ENCODE data around the gene ZBTB7C.

The ZBTB7C gene

DNA sequence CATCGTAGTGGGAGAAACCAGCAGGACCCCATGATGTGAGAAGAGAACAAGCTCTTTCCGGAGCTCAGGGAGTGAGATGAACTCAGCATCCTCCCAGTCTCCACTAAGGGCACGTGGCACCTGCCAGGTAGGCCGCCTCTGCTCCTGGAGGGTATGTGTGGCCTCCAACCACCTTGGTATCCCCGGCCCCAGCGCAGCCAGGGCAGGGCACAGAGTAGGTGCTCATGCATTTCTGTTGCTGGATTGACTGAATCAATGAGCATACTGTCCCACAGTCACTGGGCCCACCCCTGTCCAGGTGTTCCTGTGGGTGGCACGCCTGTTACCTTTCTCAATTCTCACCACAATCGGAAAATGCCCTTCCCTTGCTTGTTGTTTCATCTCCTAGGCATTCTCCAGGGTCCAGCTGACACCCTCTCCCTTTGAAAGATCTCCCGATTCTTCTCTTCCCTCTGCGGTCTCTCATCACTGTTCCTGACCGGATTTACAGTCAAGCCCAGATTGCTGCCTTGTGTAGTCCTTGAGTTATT, 340.2 kb downstream of the ZBTB7C start:
- in situ Hi-C loops (cut with HindIII; ENCODE audit: low sequenced_read_pairs), result no loop called here
- no peak for DNase-seq (ENCODE audit: low read depth, low spot score)
- H3K4me3 ChIP-seq (ENCODE audit: low read depth, low read length), result no peak overlapping the region
- TF ChIP-seq, protein P1, sequence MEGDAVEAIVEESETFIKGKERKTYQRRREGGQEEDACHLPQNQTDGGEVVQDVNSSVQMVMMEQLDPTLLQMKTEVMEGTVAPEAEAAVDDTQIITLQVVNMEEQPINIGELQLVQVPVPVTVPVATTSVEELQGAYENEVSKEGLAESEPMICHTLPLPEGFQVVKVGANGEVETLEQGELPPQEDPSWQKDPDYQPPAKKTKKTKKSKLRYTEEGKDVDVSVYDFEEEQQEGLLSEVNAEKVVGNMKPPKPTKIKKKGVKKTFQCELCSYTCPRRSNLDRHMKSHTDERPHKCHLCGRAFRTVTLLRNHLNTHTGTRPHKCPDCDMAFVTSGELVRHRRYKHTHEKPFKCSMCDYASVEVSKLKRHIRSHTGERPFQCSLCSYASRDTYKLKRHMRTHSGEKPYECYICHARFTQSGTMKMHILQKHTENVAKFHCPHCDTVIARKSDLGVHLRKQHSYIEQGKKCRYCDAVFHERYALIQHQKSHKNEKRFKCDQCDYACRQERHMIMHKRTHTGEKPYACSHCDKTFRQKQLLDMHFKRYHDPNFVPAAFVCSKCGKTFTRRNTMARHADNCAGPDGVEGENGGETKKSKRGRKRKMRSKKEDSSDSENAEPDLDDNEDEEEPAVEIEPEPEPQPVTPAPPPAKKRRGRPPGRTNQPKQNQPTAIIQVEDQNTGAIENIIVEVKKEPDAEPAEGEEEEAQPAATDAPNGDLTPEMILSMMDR (IDR thresholded peaks at IDR 0.05; ENCODE audit: low read depth, low read length), result no peak

DNA sequence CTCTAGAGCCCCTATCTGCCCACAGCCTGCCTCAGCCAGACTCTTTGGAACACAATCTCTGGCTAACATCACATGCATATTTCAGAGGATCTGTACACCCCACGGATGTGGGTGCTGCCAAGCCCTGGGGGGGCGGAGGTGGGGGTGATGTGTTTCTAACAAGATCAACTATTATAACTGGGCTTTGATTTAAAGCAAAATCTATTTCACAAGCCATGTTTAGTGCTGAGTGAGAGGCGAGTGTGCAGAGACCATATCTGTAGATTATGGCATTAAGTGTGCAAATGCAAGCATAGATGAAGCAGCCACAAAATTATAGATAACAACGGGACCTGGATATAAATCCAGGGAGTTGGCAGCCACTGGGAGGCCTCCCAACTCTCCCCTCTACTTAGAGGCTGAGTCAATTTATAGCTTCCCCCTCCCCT, 342.9 kb downstream of the ZBTB7C start:
- TF ChIP-seq, protein P1 (IDR thresholded peaks at IDR 0.05; ENCODE audit: low read depth, low read length), result no peak
- H3K4me3 ChIP-seq (ENCODE audit: low read depth, low read length), result no peak overlapping the region
- DNase-seq (ENCODE audit: low read depth, low spot score), result no peak
- in situ Hi-C loops (cut with HindIII; ENCODE audit: low sequenced_read_pairs), result no loop called here

DNA sequence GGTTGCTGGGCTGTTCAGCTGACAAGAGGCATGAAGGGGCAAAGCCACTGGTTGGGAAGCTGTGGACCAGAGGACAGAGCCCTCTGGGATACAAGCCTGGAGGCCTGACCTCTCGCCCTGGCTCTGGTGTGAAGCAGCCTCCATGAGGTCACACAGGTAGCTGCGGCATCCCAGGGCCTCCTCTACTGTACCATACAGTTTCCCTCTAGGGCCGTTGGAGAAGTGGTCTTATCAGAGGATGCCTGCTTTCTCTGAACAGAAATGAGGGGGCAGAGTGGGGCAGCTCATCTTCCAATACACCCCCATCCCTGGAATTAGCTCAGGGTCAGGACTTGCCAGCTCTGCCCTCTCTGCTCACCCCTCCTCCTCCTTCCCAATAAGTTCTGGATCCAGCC, 343.6 kb downstream of the ZBTB7C start:
- H3K4me3 ChIP-seq (ENCODE audit: low read depth, low read length), result no peak overlapping the region
- no peak for DNase-seq (ENCODE audit: low read depth, low spot score)
- TF ChIP-seq, protein P1 (IDR thresholded peaks at IDR 0.05; ENCODE audit: low read depth, low read length), result no peak
- in situ Hi-C loops (cut with HindIII; ENCODE audit: low sequenced_read_pairs), result no loop called here

DNA sequence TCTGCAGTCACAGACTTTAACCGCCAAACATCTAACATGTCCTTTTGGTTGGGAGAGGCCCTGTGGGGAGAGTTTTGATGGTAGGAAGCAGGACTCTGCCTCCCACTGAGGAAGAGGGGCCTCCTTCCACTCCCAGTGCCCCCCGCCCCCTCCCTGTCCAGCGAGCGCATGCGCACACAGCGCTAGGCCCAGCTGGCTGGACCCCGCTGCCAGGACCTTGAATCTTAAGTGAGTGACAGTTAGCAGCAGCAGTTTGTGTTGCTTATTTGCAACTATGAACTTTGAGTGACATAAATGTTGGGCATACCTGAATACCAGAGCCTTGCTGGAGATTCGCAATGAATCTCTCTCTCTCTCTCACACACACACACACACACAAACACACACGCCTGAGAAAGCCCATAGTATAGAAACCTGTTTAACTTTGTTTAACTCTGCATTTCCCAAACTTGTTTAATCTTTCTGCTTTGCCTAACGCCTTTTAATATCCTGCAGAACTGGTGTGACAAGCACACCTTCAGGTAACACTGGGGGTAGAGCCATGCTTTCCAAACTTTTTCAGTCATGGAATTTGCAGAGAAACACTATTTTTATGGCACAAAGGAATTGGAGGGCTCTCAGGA, 344.1 kb downstream of the ZBTB7C start:
- TF ChIP-seq, protein P1 (IDR thresholded peaks at IDR 0.05; ENCODE audit: low read depth, low read length), result no peak
- in situ Hi-C loops (cut with HindIII; ENCODE audit: low sequenced_read_pairs), result no loop called here
- no peak for DNase-seq (ENCODE audit: low read depth, low spot score)

DNA sequence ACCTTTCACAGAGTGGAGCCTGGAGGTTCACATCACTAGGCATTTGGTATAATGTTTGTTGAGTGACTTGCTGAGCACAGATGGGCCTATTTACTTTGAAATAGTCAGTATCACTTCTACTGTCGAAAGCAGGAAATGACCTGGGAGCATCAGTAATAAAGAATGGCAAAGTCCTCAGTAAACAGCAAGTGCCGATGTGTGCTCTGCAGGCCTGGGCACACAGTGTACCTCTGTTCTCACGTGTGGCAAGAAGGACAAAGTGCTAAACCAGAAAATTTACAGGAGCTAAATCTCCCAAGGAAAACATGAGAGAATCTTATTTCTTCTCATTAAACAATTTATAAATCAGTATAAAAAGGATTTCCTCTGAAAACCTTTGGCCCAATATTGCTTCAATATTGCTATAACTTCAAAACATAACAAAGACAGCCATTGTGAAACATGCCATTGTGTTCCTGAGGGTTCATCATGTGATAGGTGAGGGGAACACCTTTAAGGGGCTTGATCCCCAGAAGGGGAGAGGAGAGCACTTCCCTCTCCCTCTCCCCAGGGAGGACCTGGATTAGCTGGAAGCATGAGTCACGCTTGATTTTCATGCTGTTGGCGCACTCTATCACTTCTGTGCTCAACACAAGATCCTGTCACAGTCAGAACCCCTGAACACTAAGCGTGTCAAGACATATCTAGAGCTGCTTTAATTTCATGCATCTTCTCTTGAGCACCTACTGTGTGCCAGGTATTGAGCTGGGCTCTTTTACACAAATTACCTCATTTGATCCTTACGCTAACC, 347.2 kb downstream of the ZBTB7C start:
- no peak overlapping the region for H3K4me3 ChIP-seq (ENCODE audit: low read depth, low read length)
- in situ Hi-C loops (cut with HindIII; ENCODE audit: low sequenced_read_pairs), result no loop called here

More for the DNA sequence above, 344.1 kb downstream of the ZBTB7C start:
- no peak overlapping the region for H3K4me3 ChIP-seq (ENCODE audit: low read depth, low read length)

DNA sequence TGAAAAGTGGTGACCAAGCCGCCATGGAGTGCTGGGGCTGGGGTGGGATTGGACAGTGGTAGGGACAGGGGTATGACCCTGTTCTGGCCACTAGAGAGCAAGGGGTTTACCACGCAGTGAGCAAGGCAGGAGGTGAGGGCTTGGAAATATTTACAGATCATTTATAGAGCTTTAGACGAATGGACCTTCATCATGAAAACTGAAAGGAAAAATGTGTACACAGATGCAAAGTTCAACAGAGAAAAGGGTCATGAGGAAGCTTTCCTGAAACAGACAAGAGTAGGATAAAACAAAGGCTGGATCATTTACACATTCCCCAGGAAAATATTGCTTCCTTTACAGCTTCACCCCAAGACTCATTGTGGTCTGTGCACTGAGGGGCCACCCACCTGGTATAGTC, 348.2 kb downstream of the ZBTB7C start:
- in situ Hi-C loops (cut with HindIII; ENCODE audit: low sequenced_read_pairs), result no loop called here
- no peak for DNase-seq (ENCODE audit: low read depth, low spot score)
- no peak overlapping the region for H3K4me3 ChIP-seq (ENCODE audit: low read depth, low read length)
- TF ChIP-seq, protein P1 (IDR thresholded peaks at IDR 0.05; ENCODE audit: low read depth, low read length), result no peak

More for the DNA sequence above, 347.2 kb downstream of the ZBTB7C start:
- no peak for DNase-seq (ENCODE audit: low read depth, low spot score)
- TF ChIP-seq, protein P1 (IDR thresholded peaks at IDR 0.05; ENCODE audit: low read depth, low read length), result no peak
